Sigmoid colon (tissue), 4 donors: Measurements from ENCODE around the gene CALCA.

Source experiments
- EP300 ChIP-seq, 4 donors: sonication (generic); formaldehyde crosslinking; IDR thresholded peaks; one replicate each; pipeline ENCODE4 v1.6.1; 2017; ENCODE audit warnings: antibody characterized with exemption in 4 of 4
- POLR2A ChIP-seq, 2 donors: fragments of 450-650 bp; IDR thresholded peaks; one replicate each; pipeline ENCODE4 v1.6.1; 2016; ENCODE audit warnings: antibody characterized with exemption in 2 of 2, mild to moderate bottlenecking in 2 of 2, moderate library complexity in 2 of 2
- POLR2AphosphoS5 ChIP-seq, 4 donors: sonication (generic); formaldehyde crosslinking; IDR thresholded peaks; one replicate each; pipeline ENCODE4 v1.6.1; 2017; ENCODE audit warnings: antibody characterized with exemption in 4 of 4
- TF ChIP-seq, protein P1 (sequence below), 4 experiments: fragments of 450-650 bp in 3 of 4; fragments of 200-600 bp in 1 of 4; IDR thresholded peaks; one replicate each; pipeline ENCODE4 v1.5.1; 2016 to 2019; ENCODE audit warnings: antibody characterized with exemption in 4 of 4, mild to moderate bottlenecking in 3 of 4, moderate library complexity in 2 of 4

DNA sequence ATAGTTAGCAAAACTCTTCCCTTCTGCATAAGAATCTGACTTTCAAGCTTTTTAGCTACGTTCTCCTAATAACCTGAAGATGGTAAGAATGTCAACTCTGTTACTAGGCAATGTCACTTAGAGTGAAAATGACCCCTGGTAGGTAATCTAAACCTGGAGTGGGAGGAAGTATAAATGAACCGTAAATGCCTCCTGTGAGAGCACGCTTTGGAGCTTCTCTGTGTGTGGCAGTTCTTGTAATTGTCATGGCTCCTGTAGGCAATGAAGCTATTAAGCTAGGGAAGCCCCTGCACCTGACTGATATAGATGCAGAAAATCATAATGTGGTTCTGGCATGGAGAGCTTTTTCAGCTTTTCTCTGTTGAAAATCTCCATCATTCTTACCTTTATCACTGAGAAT lies 29.4 kb downstream of the CALCA start:
- TF ChIP-seq, protein P1, sequence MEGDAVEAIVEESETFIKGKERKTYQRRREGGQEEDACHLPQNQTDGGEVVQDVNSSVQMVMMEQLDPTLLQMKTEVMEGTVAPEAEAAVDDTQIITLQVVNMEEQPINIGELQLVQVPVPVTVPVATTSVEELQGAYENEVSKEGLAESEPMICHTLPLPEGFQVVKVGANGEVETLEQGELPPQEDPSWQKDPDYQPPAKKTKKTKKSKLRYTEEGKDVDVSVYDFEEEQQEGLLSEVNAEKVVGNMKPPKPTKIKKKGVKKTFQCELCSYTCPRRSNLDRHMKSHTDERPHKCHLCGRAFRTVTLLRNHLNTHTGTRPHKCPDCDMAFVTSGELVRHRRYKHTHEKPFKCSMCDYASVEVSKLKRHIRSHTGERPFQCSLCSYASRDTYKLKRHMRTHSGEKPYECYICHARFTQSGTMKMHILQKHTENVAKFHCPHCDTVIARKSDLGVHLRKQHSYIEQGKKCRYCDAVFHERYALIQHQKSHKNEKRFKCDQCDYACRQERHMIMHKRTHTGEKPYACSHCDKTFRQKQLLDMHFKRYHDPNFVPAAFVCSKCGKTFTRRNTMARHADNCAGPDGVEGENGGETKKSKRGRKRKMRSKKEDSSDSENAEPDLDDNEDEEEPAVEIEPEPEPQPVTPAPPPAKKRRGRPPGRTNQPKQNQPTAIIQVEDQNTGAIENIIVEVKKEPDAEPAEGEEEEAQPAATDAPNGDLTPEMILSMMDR (IDR thresholded peaks at IDR 0.05), result no peak
- no peak for TF ChIP-seq POLR2A (IDR thresholded peaks at IDR 0.05)
- TF ChIP-seq POLR2AphosphoS5 (IDR thresholded peaks at IDR 0.05), result no peak
- TF ChIP-seq EP300 (IDR thresholded peaks at IDR 0.05), result no peak
